ENCODE results near the gene JUNB. TPM values are rescaled to one million over a fixed set of nuclear protein-coding genes. Genes with fewer than 3 reads are reported as not detected.

JUNB gene
- total RNA-seq, 2 experiments from 2014 or later: 171 to 175 TPM

- Mint-ChIP-seq H3K27me3 (peaks cover 91% of the 10 kb centered on the region), H3K36me3 (no peaks in the 10 kb centered on the region), H3K27ac (no peak overlapping the region), H3K4me1 (peaks cover 19% of the 10 kb centered on the region), H3K9me3 (no peaks in the 10 kb centered on the region), H3K4me3 (no peak overlapping the region)
- peak; percentile 32 for DNase-seq
These were observed 43.9 kb downstream of the JUNB start for GRCh38 chr19:12834976-12835757.

- Mint-ChIP-seq H3K27ac (no peak overlapping the region), H3K27me3 (peaks cover 91% of the 10 kb centered on the region), H3K36me3 (no peaks in the 10 kb centered on the region), H3K4me1 (peaks cover 28% of the 10 kb centered on the region), H3K4me3 (no peak overlapping the region), H3K9me3 (no peaks in the 10 kb centered on the region)
- no peak for DNase-seq
These were observed 45.2 kb downstream of the JUNB start for GRCh38 chr19:12836529-12836863.

- H3K4me3 Mint-ChIP-seq: no peak overlapping the region
- DNase-seq: no peak
- no peaks in the 10 kb centered on the region for H3K9me3 Mint-ChIP-seq
- H3K36me3 Mint-ChIP-seq: no peaks in the 10 kb centered on the region
- no peak overlapping the region for H3K27ac Mint-ChIP-seq
- peaks cover 29% of the 10 kb centered on the region for H3K4me1 Mint-ChIP-seq
- peaks cover 90% of the 10 kb centered on the region for H3K27me3 Mint-ChIP-seq
These were observed 45.9 kb downstream of the JUNB start for GRCh38 chr19:12837225-12837624.

DNA sequence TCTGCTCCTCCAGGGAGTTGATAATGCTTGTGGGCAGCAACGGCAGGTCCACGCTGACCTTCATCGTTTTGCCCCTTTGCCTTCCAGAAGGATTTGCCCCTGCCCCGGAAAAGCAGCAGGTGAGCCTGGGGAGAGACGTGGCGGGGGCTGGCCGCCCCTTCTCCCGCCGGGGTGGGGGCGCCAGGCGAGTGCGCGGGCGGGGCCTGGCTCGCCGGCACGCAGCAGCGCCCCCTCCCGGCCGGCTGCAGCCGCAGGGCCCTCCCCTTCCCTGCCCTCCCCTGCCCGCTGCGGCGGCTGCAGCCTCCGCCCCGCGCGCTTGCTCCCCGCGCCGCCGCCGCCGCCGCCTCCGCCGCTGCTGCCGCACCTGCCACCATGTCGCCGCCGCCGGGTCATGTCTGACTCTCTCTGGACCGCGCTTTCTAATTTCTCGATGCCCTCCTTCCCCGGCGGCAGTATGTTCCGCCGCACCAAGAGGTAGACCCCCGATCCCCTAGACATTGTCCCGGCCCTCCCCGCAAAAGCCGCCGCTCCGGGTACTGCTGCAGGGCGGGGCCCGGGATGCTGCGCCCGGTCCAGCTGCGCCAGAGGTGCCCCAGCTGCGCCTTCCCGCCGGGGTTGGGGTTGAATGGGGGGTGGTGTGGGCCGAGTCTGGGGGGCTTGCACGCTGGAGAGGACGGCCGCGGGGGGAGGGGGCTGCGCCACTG is 47.0 kb downstream of the JUNB start, which contains the start of gene MAST1:
MAST1 (plus strand) TSS at position 334 of the 704 bp plus-strand sequence; CDS start at position 392, 58 bp downstream.
- peaks cover 23% of the 10 kb centered on the region for H3K4me1 Mint-ChIP-seq
- H3K9me3 Mint-ChIP-seq: no peaks in the 10 kb centered on the region
- H3K36me3 Mint-ChIP-seq: no peaks in the 10 kb centered on the region
- peak within 1 kb of the TSS; percentile 52 for H3K4me3 Mint-ChIP-seq
- H3K27me3 Mint-ChIP-seq: peaks cover 85% of the 10 kb centered on the region
- peak; percentile 72 for DNase-seq
- no peak within 1 kb of the TSS for H3K27ac Mint-ChIP-seq

DNA sequence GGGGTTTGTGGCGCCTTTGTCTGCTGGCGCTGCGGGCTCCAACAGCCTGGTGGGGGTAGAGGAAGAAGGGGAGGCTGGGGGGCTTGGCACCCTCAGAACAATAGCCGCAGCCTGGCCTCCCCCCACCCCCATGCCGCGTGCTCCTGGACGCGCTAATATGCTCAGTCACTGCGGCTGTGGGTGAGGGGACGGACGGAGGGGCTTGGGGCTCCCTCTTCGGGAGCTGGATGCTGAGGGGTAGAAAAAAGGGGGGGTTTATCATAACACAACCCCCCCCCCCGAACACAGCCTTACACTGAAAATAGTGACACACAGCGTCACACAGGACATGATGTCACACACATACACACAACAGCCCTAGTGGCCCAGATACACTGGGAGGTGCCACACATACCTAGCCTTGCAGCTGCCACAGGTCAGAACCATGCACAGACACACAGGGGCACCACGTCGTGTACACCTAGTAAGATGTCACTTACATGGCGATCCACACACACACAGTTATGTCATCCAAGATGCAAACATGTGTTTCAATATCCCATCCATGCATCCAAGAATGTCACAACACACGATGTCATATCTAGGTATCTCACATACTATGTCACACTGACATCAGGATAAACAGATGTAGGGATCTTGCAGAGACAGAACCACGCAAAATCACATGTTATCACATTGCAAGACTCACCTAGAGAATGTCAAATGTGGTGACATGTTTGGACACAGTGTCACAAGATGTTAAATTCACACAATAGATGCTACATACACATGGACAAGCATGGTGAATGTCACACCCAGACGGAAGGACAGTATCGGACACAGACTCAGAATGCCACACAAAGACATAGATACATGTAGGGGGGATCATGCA is 47.8 kb downstream of the JUNB start:
- Mint-ChIP-seq H3K4me3 (peak overlapping the region; percentile 52), H3K4me1 (peaks cover 23% of the 10 kb centered on the region), H3K9me3 (no peaks in the 10 kb centered on the region), H3K27ac (no peak overlapping the region), H3K36me3 (no peaks in the 10 kb centered on the region), H3K27me3 (peaks cover 92% of the 10 kb centered on the region)
- DNase-seq: no peak

DNA sequence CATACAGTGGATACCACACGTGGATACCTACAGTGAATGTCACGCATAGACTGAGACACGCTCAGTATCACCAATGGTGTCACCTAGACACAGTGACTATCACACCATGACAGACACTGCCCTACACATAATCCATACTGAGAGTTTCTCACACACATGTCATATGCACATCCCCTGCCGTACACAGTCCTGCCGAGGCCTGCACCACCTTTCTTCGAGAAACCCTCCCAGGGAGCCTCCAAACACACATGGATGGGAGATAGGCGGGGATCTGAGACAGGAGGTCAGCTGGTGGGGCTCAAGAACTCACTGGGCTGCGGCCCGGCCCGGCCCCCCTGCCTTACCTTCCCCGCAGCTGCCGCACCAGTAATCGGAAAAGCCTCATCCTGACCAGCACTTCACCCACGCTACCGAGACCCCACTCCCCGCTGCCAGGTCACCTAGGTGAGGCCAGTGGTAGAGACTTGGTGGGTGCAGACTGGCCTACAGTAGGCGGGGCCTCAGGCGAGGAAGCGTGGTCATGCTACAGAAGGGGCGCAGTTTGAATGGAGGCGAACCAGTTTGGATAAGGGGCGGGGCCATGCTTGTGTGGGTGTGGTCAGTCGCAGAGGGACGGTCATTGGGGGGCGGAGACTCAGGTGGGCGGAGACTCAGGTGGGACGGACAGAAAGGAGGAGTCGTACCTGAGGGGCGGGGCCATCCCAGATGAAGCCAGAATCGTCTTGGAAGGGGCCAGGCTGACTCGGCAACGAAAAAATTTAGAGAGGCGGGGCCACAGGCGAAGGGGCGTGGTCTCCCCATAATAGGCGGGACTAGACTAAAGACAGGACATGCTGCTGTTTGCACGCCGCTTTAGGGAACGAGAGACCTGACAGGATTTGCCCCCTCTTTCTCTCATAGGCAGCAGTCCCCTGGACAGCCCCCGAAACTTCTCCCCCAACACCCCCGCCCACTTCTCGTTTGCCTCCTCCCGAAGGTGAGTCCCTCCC is 49.1 kb downstream of the JUNB start:
- Mint-ChIP-seq H3K4me1 (peaks cover 18% of the 10 kb centered on the region), H3K4me3 (no peak overlapping the region)

GRCh38 chr19:12841094-12841493 is 49.8 kb downstream of the JUNB start:
- Mint-ChIP-seq H3K4me1 (peaks cover 18% of the 10 kb centered on the region), H3K27me3 (peaks cover 85% of the 10 kb centered on the region), H3K4me3 (no peak overlapping the region), H3K36me3 (no peaks in the 10 kb centered on the region), H3K27ac (no peak overlapping the region), H3K9me3 (no peaks in the 10 kb centered on the region)
- peak; percentile 26 for DNase-seq

More for the DNA sequence above, 49.1 kb downstream of the JUNB start:
- Mint-ChIP-seq H3K27ac (no peak overlapping the region), H3K36me3 (no peaks in the 10 kb centered on the region), H3K9me3 (no peaks in the 10 kb centered on the region), H3K27me3 (peaks cover 89% of the 10 kb centered on the region)
- DNase-seq: peak; percentile 67

DNA sequence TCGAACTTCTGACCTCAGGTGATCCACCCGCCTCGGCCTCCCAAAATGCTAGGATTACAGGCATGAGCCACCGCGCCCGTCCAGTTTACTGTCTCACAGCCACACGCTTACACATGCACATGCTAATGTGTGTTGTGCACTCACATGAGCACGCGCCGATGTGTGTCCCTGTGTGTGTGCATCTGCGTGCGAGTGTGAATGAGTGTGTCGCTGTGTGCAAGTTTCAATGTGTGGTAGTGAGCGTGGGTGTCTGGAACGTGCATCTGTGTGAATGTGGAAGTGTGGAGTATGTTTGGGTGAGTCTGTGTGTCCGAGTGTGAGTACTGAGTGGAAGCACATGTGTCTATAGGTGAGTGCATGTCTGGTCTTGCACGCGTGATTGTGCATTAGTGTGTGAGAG is 51.2 kb downstream of the JUNB start:
- H3K4me1 Mint-ChIP-seq: peaks cover 17% of the 10 kb centered on the region
- no peaks in the 10 kb centered on the region for H3K36me3 Mint-ChIP-seq
- no peak overlapping the region for H3K27ac Mint-ChIP-seq
- H3K27me3 Mint-ChIP-seq: peaks cover 82% of the 10 kb centered on the region
- no peak overlapping the region for H3K4me3 Mint-ChIP-seq
- no peak for DNase-seq
- no peaks in the 10 kb centered on the region for H3K9me3 Mint-ChIP-seq

Other genes starting within 250 kb of the JUNB start
- 1 to 10 TPM; 6.0 to 6.4 TPM for gene ZNF564, start 240.0 kb upstream of the JUNB start, total RNA-seq
- 1 to 10 TPM; 7.7 to 9.2 TPM for gene ZNF490, start 180.7 kb upstream of the JUNB start, total RNA-seq
- 10 to 100 TPM; 14.6 to 15.1 TPM for gene ZNF791, start 180.6 kb upstream of the JUNB start, total RNA-seq
- gene MAN2B1, start 124.7 kb upstream of the JUNB start, total RNA-seq: 100 to 1,000 TPM; 111 to 122 TPM
- 10 to 100 TPM; 25.7 to 26.8 TPM for gene WDR83, start 124.7 kb upstream of the JUNB start, total RNA-seq
- gene DHPS, start 109.6 kb upstream of the JUNB start, total RNA-seq: 10 to 100 TPM; 92.9 to 99.9 TPM
- not detected for gene GNG14, start 103.5 kb upstream of the JUNB start, total RNA-seq
- 10 to 100 TPM; 13.1 to 13.4 TPM for gene FBXW9, start 94.9 kb upstream of the JUNB start, total RNA-seq
- gene TNPO2, start 67.6 kb upstream of the JUNB start, total RNA-seq: 100 to 1,000 TPM; 125 to 134 TPM
- gene TRIR, start 56.8 kb upstream of the JUNB start, total RNA-seq: 100 to 1,000 TPM; 223 to 230 TPM
- 10 to 100 TPM; 78.3 to 80.2 TPM for gene GET3, start 54.0 kb upstream of the JUNB start, total RNA-seq
- not detected for gene BEST2, start 39.7 kb upstream of the JUNB start, total RNA-seq
- gene HOOK2, start 15.9 kb upstream of the JUNB start, total RNA-seq: 10 to 100 TPM; 13.0 to 13.8 TPM
- gene PRDX2, start 10.3 kb downstream of the JUNB start, total RNA-seq: 100 to 1,000 TPM; 238 to 241 TPM
- 10 to 100 TPM; 25.3 to 30.5 TPM for gene THSD8, start 10.6 kb downstream of the JUNB start, total RNA-seq
- gene RNASEH2A, start 15.1 kb downstream of the JUNB start, total RNA-seq: 10 to 100 TPM; 46.1 to 55.5 TPM
- not detected for gene RTBDN, start 43.1 kb downstream of the JUNB start, total RNA-seq
- 1 to 10 TPM; 1.2 to 2.0 TPM for gene MAST1, start 47.0 kb downstream of the JUNB start, total RNA-seq
- gene DNASE2, start 90.0 kb downstream of the JUNB start, total RNA-seq: 10 to 100 TPM; 21.5 to 22.2 TPM
- gene KLF1, start 95.7 kb downstream of the JUNB start, total RNA-seq: under 1 TPM; 0.34 to 0.39 TPM
- 10 to 100 TPM; 41.2 to 42.5 TPM for gene GCDH, start 99.7 kb downstream of the JUNB start, total RNA-seq
- 1 to 10 TPM; 1.8 to 2.7 TPM for gene SYCE2, start 127.8 kb downstream of the JUNB start, total RNA-seq
- 100 to 1,000 TPM; 166 to 167 TPM for gene FARSA, start 142.2 kb downstream of the JUNB start, total RNA-seq
- 100 to 1,000 TPM; 673 to 688 TPM for gene CALR, start 147.1 kb downstream of the JUNB start, total RNA-seq
- gene RAD23A, start 154.4 kb downstream of the JUNB start, total RNA-seq: 100 to 1,000 TPM; 176 to 181 TPM
- 10 to 100 TPM; 37.1 to 37.8 TPM for gene GADD45GIP1, start 165.7 kb downstream of the JUNB start, total RNA-seq
- gene DAND5, start 178.1 kb downstream of the JUNB start, total RNA-seq: not detected
- 1 to 10 TPM; 6.3 to 8.7 TPM for gene NFIX, start 204.0 kb downstream of the JUNB start, total RNA-seq

Data from activated naive CD8-positive, alpha-beta T cell treated with anti-CD3 and anti-CD28 coated beads for 36 hours (primary cell).